ENCODE results near the gene HOXC9.

DNA sequence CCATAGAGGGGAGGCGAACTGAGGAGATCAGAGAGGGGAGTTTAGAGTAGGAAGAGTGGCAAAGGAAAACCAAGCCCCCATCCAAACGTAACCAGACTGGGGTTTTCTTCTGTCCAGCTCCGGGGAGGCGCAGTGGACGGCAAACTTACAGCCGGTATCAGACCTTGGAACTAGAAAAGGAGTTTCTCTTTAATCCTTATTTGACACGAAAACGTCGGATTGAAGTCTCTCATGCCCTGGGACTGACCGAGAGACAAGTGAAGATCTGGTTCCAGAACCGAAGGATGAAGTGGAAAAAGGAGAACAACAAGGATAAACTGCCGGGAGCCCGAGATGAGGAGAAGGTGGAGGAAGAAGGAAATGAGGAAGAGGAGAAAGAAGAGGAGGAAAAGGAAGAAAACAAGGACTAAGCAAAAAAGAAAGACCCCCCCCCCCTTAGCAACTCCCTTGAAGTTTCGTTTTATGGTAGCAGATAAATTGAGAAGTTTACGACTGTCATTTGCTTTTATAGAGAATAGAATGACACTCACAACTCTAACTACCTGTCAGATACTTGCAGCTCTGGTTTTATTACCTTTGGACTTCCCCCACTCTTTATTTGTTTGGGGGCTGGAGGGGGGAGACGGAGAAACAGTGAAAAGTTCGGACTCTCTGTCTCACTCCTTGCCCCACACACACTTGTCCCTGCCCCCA, 11.2 kb downstream of the HOXC9 start:
- TF ChIP-seq, protein P1, sequence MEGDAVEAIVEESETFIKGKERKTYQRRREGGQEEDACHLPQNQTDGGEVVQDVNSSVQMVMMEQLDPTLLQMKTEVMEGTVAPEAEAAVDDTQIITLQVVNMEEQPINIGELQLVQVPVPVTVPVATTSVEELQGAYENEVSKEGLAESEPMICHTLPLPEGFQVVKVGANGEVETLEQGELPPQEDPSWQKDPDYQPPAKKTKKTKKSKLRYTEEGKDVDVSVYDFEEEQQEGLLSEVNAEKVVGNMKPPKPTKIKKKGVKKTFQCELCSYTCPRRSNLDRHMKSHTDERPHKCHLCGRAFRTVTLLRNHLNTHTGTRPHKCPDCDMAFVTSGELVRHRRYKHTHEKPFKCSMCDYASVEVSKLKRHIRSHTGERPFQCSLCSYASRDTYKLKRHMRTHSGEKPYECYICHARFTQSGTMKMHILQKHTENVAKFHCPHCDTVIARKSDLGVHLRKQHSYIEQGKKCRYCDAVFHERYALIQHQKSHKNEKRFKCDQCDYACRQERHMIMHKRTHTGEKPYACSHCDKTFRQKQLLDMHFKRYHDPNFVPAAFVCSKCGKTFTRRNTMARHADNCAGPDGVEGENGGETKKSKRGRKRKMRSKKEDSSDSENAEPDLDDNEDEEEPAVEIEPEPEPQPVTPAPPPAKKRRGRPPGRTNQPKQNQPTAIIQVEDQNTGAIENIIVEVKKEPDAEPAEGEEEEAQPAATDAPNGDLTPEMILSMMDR (IDR thresholded peaks at IDR 0.05 in 4 of 5, conservative IDR thresholded peaks at IDR 0.05 in 1 of 5) = no peak
- TF ChIP-seq POLR2A (IDR thresholded peaks at IDR 0.05) = no peak
